GM18873 (cell line): ENCODE measurements around the gene PTGFRN.

ENCODE experiments used
- ATAC-seq: cut with Tn5 transposase; IDR thresholded peaks from one replicate; pipeline ENCODE4 v1.9.1; 2021; ENCODE audit warnings: mild to moderate bottlenecking, moderate library complexity, moderate number of reproducible peaks; ENCODE audit not compliant: unreplicated experiment, low FRiP score

The PTGFRN gene

DNA sequence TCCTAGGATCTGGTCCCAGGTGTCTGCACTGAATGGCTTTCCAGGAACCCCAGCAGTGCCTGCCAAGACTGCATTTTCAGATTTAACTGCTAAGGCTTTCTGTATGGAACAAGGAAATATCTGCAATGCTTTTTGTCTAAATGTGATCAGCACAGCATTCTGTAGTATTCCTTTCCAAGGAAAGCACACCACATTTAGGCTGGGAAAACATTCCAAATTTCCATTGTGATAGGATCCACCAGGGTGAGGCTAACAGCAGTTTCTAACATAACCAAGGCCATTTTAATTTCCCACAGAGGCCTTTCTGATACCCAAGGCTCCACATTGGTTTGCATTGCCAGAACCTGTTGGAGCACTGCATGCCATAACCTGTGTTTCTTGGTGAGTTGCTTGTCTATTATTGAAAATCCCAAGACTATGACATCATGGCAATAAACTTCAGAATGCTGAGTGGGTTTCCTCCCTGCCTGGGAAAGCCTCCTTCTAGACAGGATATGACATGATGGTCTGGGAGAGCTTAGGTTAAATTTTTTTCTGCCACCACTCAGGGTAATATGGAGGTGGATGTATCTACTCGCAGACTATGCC, 23.3 kb upstream of the PTGFRN start:
- no peak for ATAC-seq

- no peak for ATAC-seq
Observed at GRCh38 chr1:116887212-116887611, 22.5 kb upstream of the PTGFRN start.

GRCh38 chr1:116889380-116889779, 20.3 kb upstream of the PTGFRN start:
- no peak for ATAC-seq

- no peak for ATAC-seq
Observed at GRCh38 chr1:116891396-116892079, 18.2 kb upstream of the PTGFRN start.

DNA sequence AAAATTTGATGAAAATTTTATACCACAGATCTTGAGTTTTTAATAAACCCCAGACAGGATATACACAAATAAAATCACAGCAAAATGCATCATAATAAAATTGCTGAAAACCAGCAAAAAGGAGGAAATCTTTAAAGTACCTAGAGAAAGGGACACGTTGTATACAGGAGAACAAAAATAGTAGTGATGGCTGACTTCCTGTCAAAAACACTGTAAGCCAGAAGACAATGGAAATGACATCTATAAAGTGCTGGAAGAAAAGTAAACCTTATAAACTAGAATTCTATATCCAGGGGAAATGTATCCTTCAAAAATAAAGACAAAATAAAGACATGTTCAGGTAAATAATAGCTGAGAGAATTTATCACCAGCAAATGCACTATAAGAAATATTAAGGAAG, 14.6 kb upstream of the PTGFRN start:
- ATAC-seq: no peak

- ATAC-seq: no peak
Observed at GRCh38 chr1:116899529-116899928, 10.2 kb upstream of the PTGFRN start.

GRCh38 chr1:116900471-116901365, 9.0 kb upstream of the PTGFRN start:
- no peak for ATAC-seq

GRCh38 chr1:116902027-116902426, 7.7 kb upstream of the PTGFRN start:
- ATAC-seq: no peak

DNA sequence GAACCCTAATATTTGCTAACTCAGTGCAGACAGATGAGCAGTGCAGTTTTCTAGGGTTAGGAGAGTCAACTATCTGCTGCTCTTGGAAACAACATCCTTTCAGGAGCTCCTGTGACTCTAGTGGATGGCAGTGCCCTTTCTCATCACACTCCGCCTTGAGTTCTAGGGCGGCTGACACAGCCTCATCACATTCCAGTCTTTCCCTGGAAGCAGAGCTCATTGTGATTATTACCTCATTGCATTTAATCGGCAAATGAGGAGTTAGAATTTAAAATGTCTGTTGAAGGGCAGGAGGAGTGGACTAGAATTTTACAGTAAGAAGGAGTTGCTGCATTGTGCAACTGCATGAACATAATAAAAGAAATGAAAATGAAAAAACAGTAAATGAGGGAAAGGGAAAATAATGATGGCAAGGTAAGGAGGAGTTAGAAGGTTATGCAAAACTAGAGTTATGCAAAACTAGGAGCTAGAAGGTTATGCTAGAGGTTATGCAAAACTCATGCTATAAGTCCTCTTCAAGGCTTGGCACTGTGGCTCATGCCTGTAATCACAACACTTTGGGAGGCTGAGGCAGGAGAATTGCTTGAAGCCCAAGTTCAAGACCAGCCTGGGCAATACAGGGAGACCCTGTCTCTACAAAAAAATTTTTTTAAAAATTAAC, 6.9 kb upstream of the PTGFRN start:
- no peak for ATAC-seq

- ATAC-seq: no peak
Observed at GRCh38 chr1:116904791-116905320, 4.9 kb upstream of the PTGFRN start.

- no peak for ATAC-seq
Observed at GRCh38 chr1:116906812-116907211, 2.9 kb upstream of the PTGFRN start.

- no peak for ATAC-seq
Observed at GRCh38 chr1:116907351-116907750, 2.4 kb upstream of the PTGFRN start.

DNA sequence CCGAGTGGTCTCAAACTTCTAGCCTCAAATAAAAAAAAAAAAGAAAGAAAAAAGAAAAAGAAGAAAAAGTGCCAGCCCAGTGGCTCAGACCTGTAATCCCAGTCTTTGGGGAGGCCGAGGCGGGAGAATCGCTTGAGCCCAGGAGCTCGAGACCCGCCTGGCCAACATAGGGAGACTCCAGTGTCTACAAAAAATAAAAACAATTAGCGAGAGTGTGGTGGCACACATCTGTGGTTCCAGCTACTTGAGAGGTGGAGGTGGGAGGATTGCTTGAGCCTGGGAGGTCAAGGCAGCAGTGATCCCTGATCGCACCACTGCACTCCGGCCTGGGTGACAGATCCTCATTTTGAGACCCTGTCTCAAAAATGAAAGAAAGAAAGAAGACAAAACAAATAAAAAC, 1.4 kb upstream of the PTGFRN start:
- ATAC-seq: no peak

- ATAC-seq: no peak
Observed at GRCh38 chr1:116908820-116909511, 750 bp upstream of the PTGFRN start.

DNA sequence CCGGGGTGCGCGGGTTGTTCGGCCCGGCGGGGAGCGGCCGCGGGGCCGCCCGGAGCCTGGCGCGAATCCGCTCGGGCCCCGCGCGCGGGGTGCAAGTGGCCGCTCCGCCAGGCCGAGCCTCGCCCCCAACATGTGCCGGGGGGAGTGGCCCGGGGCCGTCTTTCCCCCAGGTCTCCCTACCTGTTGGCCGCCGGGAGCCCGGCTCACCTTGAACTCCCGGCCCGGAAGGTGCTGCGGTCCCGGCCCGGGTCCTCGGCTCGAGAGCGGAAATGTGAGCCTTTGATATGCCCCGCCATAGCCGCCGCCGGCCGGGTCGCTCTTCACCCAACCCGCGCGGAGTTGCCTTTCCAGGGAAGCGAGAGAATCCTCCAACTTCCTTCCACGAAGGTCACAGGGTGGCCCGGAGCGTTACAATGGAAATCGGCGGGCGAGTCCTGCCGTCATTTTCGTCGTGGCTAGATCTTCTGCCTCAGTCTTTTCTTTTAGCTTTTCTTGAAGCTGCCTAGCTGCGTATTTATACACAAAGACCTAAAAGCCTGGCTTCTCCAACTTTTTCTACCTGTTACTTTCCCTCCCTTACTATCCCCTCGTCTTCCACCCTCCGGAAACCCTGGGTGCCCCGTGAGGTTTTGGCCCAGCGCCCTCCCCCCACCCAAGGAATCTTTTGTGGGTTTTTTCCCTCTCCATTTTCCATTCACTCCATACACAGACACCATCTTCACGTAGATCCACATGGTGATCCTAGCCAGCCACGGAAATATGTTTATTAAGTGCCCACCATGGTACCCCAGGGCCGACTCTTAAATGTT, 867 bp downstream of the PTGFRN start:
- no peak for ATAC-seq

DNA sequence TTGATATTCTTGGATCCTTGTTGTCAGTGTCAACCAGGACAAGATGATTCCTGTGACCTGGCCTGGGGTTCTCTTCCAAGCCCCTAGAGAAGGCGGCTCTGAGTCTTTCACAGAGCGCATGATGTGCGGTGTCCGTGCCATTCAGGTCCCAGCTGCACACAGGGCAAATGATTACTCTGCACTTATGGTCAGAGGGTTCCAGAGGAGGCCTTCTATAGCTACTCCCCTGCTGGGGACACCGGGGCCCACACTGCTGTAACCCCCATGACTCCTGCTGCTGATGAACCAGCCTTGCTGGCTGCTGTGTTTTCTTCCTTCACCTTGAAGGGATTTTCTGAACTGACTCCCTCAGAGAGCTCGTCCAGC, 1.5 kb downstream of the PTGFRN start:
- no peak for ATAC-seq

GRCh38 chr1:116911779-116912469, 2.2 kb downstream of the PTGFRN start:
- ATAC-seq: no peak

DNA sequence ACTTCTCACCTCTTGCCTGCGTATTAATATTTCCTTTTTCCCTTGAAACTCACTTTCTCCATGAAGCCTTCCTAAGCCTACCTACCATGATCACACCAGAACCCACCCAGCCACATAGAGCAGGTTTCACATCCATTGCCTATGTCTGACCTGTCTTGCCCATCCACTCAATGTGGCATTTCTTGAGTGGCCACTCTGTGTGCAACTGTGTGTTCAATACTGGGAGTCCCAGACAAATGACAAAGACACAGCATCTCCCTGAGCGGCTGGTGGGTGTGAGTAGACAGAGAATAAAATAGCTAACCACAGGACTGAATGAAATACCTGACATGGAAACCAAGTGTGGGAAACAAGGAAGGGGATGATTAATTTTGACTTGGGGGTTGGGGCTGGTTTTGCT, 3.1 kb downstream of the PTGFRN start:
- ATAC-seq: no peak

GRCh38 chr1:116913941-116914340, 4.2 kb downstream of the PTGFRN start:
- no peak for ATAC-seq
